GM18526 (cell line): ENCODE measurements around the gene UCK1.

Source experiments
- POLR2A ChIP-seq: IDR thresholded peaks from 3 replicates; pipeline ENCODE4 v1.6.1; 2011; ENCODE audit not compliant: insufficient read length; ENCODE audit errors: extremely low read depth

UCK1 gene

GRCh38 chr9:131490514-131490913 lies 40.5 kb downstream of the UCK1 start:
- no peak for TF ChIP-seq POLR2A

- TF ChIP-seq POLR2A: no peak
Measured at GRCh38 chr9:131487621-131488031, 43.4 kb downstream of the UCK1 start.

GRCh38 chr9:131487001-131487400 lies 44.1 kb downstream of the UCK1 start:
- TF ChIP-seq POLR2A: no peak

GRCh38 chr9:131485728-131486422 lies 45.2 kb downstream of the UCK1 start:
- TF ChIP-seq POLR2A: no peak

- TF ChIP-seq POLR2A: no peak
Measured at GRCh38 chr9:131485206-131485605, 45.9 kb downstream of the UCK1 start.

- TF ChIP-seq POLR2A: no peak
Measured at GRCh38 chr9:131484560-131485185, 46.4 kb downstream of the UCK1 start.

- TF ChIP-seq POLR2A: no peak
Measured at GRCh38 chr9:131484051-131484445, 47.0 kb downstream of the UCK1 start.

GRCh38 chr9:131483319-131484050 lies 47.6 kb downstream of the UCK1 start:
- no peak for TF ChIP-seq POLR2A

GRCh38 chr9:131482343-131483006 lies 48.6 kb downstream of the UCK1 start:
- no peak for TF ChIP-seq POLR2A

GRCh38 chr9:131481441-131482342 lies 49.4 kb downstream of the UCK1 start:
- TF ChIP-seq POLR2A: no peak

GRCh38 chr9:131480258-131480657 lies 50.8 kb downstream of the UCK1 start:
- no peak for TF ChIP-seq POLR2A

GRCh38 chr9:131478911-131479310 lies 52.2 kb downstream of the UCK1 start:
- TF ChIP-seq POLR2A: no peak

- TF ChIP-seq POLR2A: no peak
Measured at GRCh38 chr9:131478421-131478868, 52.6 kb downstream of the UCK1 start.

- TF ChIP-seq POLR2A: no peak
Measured at GRCh38 chr9:131477816-131478419, 53.1 kb downstream of the UCK1 start.
